ENCODE measurements around the gene RFTN2. TPM values are rescaled to one million over a fixed set of nuclear protein-coding genes. Genes with fewer than 3 reads are reported as not detected.

Gene RFTN2
- total and polyA plus RNA-seq, 2 of the 13 experiments (the other 11 are each of a cell fraction or from before 2014, with no cell fraction given), result not detected

- TF ChIP-seq, protein P1, sequence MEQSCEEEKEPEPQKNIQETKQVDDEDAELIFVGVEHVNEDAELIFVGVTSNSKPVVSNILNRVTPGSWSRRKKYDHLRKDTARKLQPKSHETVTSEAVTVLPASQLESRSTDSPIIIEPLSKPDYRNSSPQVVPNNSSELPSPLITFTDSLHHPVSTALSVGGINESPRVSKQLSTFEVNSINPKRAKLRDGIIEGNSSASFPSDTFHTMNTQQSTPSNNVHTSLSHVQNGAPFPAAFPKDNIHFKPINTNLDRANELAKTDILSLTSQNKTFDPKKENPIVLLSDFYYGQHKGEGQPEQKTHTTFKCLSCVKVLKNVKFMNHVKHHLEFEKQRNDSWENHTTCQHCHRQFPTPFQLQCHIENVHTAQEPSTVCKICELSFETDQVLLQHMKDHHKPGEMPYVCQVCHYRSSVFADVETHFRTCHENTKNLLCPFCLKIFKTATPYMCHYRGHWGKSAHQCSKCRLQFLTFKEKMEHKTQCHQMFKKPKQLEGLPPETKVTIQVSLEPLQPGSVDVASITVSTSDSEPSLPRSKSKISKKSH (CRISPR knock-in tag; IDR thresholded peaks at IDR 0.05; ENCODE audit: borderline replicate concordance), result no peak
- TF ChIP-seq RCOR2 (CRISPR knock-in tag; IDR thresholded peaks at IDR 0.05), result peak; percentile 100
- peak; percentile 82 for TF ChIP-seq HOXA3 (CRISPR knock-in tag; IDR thresholded peaks at IDR 0.05)
- TF ChIP-seq, protein P2, sequence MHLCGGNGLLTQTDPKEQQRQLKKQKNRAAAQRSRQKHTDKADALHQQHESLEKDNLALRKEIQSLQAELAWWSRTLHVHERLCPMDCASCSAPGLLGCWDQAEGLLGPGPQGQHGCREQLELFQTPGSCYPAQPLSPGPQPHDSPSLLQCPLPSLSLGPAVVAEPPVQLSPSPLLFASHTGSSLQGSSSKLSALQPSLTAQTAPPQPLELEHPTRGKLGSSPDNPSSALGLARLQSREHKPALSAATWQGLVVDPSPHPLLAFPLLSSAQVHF (CRISPR knock-in tag; IDR thresholded peaks at IDR 0.05), result 0 out of 2 replicates have a peak, but pooled peaks have one; percentile 75
- TF ChIP-seq ZNF382 (CRISPR knock-in tag; IDR thresholded peaks at IDR 0.05; ENCODE audit: borderline replicate concordance), result no peak
- TF ChIP-seq ZNF780A (CRISPR knock-in tag; IDR thresholded peaks at IDR 0.05), result peak; percentile 84
- no peak for TF ChIP-seq SRSF1 (optimal IDR thresholded peaks at IDR 0.05; ENCODE audit: low read depth, low read length)
- TF ChIP-seq ZNF263 (CRISPR knock-in tag; IDR thresholded peaks at IDR 0.05), result no peak
- no peak for TF ChIP-seq ZC3H4 (CRISPR knock-in tag; IDR thresholded peaks at IDR 0.05; ENCODE audit: borderline replicate concordance)
- TF ChIP-seq, protein P3, sequence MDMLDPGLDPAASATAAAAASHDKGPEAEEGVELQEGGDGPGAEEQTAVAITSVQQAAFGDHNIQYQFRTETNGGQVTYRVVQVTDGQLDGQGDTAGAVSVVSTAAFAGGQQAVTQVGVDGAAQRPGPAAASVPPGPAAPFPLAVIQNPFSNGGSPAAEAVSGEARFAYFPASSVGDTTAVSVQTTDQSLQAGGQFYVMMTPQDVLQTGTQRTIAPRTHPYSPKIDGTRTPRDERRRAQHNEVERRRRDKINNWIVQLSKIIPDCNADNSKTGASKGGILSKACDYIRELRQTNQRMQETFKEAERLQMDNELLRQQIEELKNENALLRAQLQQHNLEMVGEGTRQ (IDR thresholded peaks at IDR 0.05; ENCODE audit: low read depth, low read length), result peak; percentile 92
- TF ChIP-seq, protein P3 (CRISPR knock-in tag; IDR thresholded peaks at IDR 0.05; ENCODE audit: borderline replicate concordance), result peak; percentile 93
- no peak; the same call in 1 of the 2 replicates for TF ChIP-seq ZBED4 (CRISPR knock-in tag; IDR thresholded peaks at IDR 0.05; ENCODE audit: borderline replicate concordance)
- peak; percentile 99 for TF ChIP-seq MBD4 (IDR thresholded peaks at IDR 0.05; ENCODE audit: borderline replicate concordance, low read length)
- TF ChIP-seq ZBTB42 (CRISPR knock-in tag; IDR thresholded peaks at IDR 0.05), result no peak
- TF ChIP-seq ETV6 (CRISPR knock-in tag; conservative IDR thresholded peaks at IDR 0.05), result peak; percentile 75; the same call in 1 of the 2 replicates
- no peak for TF ChIP-seq KLF12 (CRISPR knock-in tag; IDR thresholded peaks at IDR 0.05; ENCODE audit: borderline replicate concordance)
- TF ChIP-seq ZNF747 (CRISPR knock-in tag; IDR thresholded peaks at IDR 0.05; ENCODE audit: borderline replicate concordance), result peak; percentile 93
- TF ChIP-seq RBM39 (IDR thresholded peaks at IDR 0.05; ENCODE audit: low read depth, low read length, poor library complexity, severe bottlenecking), result no peak
- TF ChIP-seq ZNF3 (CRISPR knock-in tag; IDR thresholded peaks at IDR 0.05), result peak; percentile 91
- peak; percentile 94 for TF ChIP-seq ZNF644 (CRISPR knock-in tag; IDR thresholded peaks at IDR 0.05; ENCODE audit: low read depth)
- TF ChIP-seq, protein P4, sequence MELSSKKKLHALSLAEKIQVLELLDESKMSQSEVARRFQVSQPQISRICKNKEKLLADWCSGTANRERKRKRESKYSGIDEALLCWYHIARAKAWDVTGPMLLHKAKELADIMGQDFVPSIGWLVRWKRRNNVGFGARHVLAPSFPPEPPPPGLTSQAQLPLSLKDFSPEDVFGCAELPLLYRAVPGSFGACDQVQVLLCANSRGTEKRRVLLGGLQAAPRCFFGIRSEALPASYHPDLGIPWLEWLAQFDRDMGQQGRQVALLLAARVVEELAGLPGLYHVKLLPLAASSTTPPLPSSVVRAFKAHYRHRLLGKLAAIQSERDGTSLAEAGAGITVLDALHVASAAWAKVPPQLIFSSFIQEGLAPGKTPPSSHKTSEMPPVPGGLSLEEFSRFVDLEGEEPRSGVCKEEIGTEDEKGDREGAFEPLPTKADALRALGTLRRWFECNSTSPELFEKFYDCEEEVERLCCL (CRISPR knock-in tag; IDR thresholded peaks at IDR 0.05; ENCODE audit: borderline replicate concordance), result peak; percentile 92; the same call in 1 of the 2 replicates
Measured at GRCh38 chr2:197613509-197613987, 61.8 kb downstream of the RFTN2 start (continued).

Measured in HepG2 (cell line).